GM12878 (cell line): Measurements from ENCODE around the gene MYOM3. TPM values are rescaled to one million over a fixed set of nuclear protein-coding genes. Genes with fewer than 3 reads are reported as not detected.

ENCODE experiments used
- ATAC-seq: fragments of 200-7000 bp; cut with Tn5 transposase; 3 replicates; pipeline ENCODE4 v1.9.1; 2020; ENCODE audit warnings: mild to moderate bottlenecking, moderate library complexity
- BruUV-seq: library from RNA; stranded (reverse); fragments of 400-500 nt; replicated peaks from 2 replicates; lab custom pipeline; 2021; lab: Mats Ljungman, UMichigan
- CTCF ChIA-PET: fragments of 300-600 bp; sonication (Branson Sonifier 250); formaldehyde crosslinking; extraction: SDS; loops from one replicate; lab custom pipeline; 2021; ENCODE audit warnings: inconsistent platforms; lab: Yijun Ruan, JAX
- POLR2A ChIA-PET: fragments of 350-600 bp; formaldehyde crosslinking; extraction: SDS; loops from one replicate; lab custom pipeline; 2021; ENCODE audit warnings: inconsistent platforms; lab: Charles Lee
- RAD21 ChIA-PET: fragments of 300-600 bp; sonication (Branson Sonifier 250); formaldehyde crosslinking; loops from one replicate; lab custom pipeline; 2023; ENCODE audit warnings: antibody characterized with exemption; ENCODE audit not compliant: unreplicated experiment; lab: Charles Lee
- SMC1A ChIA-PET: fragments of 300-600 bp; sonication (Branson Sonifier 250); formaldehyde crosslinking; loops from one replicate; lab custom pipeline; 2023; ENCODE audit not compliant: unreplicated experiment, uncharacterized antibody; lab: Charles Lee
- DNase-seq: peaks from one replicate; pipeline ENCODE4 v3.0.0-alpha.2; 2011; ENCODE audit warnings: low read depth, low spot score
- FAIRE-seq: peaks from 3 replicates; lab custom pipeline; 2011; peaks lifted over from hg19 to GRCh38; lab: Jason Lieb, UNC
- H2AFZ ChIP-seq: 2 replicates; pipeline ENCODE4 v1.6.0; 2011; ENCODE audit warnings: low read depth, low read length, control low read depth; ENCODE audit not compliant: control insufficient read depth
- H3K27ac ChIP-seq: 2 replicates; pipeline ENCODE4 v1.5.1; 2011; ENCODE audit warnings: control low read depth; ENCODE audit not compliant: control insufficient read depth, insufficient read depth
- H3K27me3 ChIP-seq, 2 experiments: replicated peaks in 1 of 2; 2 replicates each; pipeline versions ENCODE4 v1.6.0 to v1.6.1; 2011; ENCODE audit warnings: low read length in 1 of 2; ENCODE audit not compliant: control insufficient read depth in 2 of 2, insufficient read depth in 2 of 2
- H3K36me3 ChIP-seq, 2 experiments: 2 replicates each; pipeline ENCODE4 v1.5.1; 2011; ENCODE audit warnings: low read length in 1 of 2; ENCODE audit not compliant: control insufficient read depth in 2 of 2, insufficient read depth in 2 of 2
- H3K4me1 ChIP-seq: 2 replicates; pipeline ENCODE4 v1.6.1; 2011; ENCODE audit warnings: mild to moderate bottlenecking, low read length, moderate library complexity, mixed read lengths; ENCODE audit not compliant: control insufficient read depth, insufficient read depth
- H3K4me2 ChIP-seq: 2 replicates; pipeline ENCODE4 v1.6.0; 2011; ENCODE audit warnings: control low read depth; ENCODE audit not compliant: control insufficient read depth, insufficient read depth
- H3K4me3 ChIP-seq: fragments of 200-600 bp; sonication (generic); 2 replicates; pipeline ENCODE4 v1.5.1; 2016
- H3K79me2 ChIP-seq: 2 replicates; pipeline ENCODE4 v1.6.0; 2011; ENCODE audit warnings: low read length; ENCODE audit not compliant: control insufficient read depth, insufficient read depth
- H3K9ac ChIP-seq: 2 replicates; pipeline ENCODE4 v1.8.0; 2011; ENCODE audit warnings: low read length, control low read depth, mixed read lengths; ENCODE audit not compliant: control insufficient read depth, insufficient read depth
- H3K9me3 ChIP-seq: replicated peaks from 3 replicates; pipeline ENCODE4 v1.5.1; 2011; ENCODE audit warnings: mild to moderate bottlenecking, low read length; ENCODE audit not compliant: control insufficient read depth, insufficient read depth
- H4K20me1 ChIP-seq: 2 replicates; pipeline ENCODE4 v1.6.0; 2011; ENCODE audit not compliant: control insufficient read depth, insufficient read depth
- CBFB ChIP-seq: IDR thresholded peaks from 2 replicates; pipeline ENCODE4 v1.6.1; 2016; ENCODE audit warnings: antibody characterized with exemption, low read depth
- CREM ChIP-seq: IDR thresholded peaks from 2 replicates; pipeline ENCODE4 v1.6.1; 2014; ENCODE audit warnings: antibody characterized with exemption, low read depth
- FOXM1 ChIP-seq: IDR thresholded peaks from 2 replicates; pipeline ENCODE4 v1.6.1; 2012; ENCODE audit warnings: low read depth, mild to moderate bottlenecking, inconsistent platforms, low read length, moderate library complexity
- HSF1 ChIP-seq: fragments of 150-350 bp; IDR thresholded peaks from 2 replicates; pipeline ENCODE4 v1.6.1; 2014; ENCODE audit warnings: mild to moderate bottlenecking, low read depth, low read length
- IRF4 ChIP-seq: IDR thresholded peaks from 2 replicates; pipeline ENCODE4 v1.6.1; 2011; ENCODE audit warnings: low read depth, low read length
- KAT2A ChIP-seq: conservative IDR thresholded peaks from 2 replicates; pipeline ENCODE4 v1.6.1; 2011; ENCODE audit warnings: low read depth, low read length; ENCODE audit not compliant: control insufficient read depth
- MLLT1 ChIP-seq: fragments of 450-650 bp; IDR thresholded peaks from 2 replicates; pipeline ENCODE4 v1.6.1; 2016; ENCODE audit warnings: mild to moderate bottlenecking
- NFIC ChIP-seq: IDR thresholded peaks from 2 replicates; pipeline ENCODE4 v1.6.1; 2012; ENCODE audit warnings: low read depth, mild to moderate bottlenecking, inconsistent platforms, low read length, moderate library complexity
- NFXL1 ChIP-seq: fragments of 450-650 bp; IDR thresholded peaks from 2 replicates; pipeline ENCODE4 v1.6.1; 2017; ENCODE audit warnings: antibody characterized with exemption, mild to moderate bottlenecking, borderline replicate concordance
- RAD21 ChIP-seq: IDR thresholded peaks from 2 replicates; pipeline ENCODE4 v1.6.1; 2011; ENCODE audit warnings: mild to moderate bottlenecking, low read depth, low read length, moderate library complexity; ENCODE audit not compliant: insufficient read depth
- RFX5 ChIP-seq: IDR thresholded peaks from 2 replicates; pipeline ENCODE4 v1.6.1; 2011; ENCODE audit warnings: low read depth, low read length, improper control_type of control experiment
- SREBF1 ChIP-seq: IDR thresholded peaks from 2 replicates; pipeline ENCODE4 v1.6.1; 2012; ENCODE audit warnings: mild to moderate bottlenecking, low read length
- STAT1 ChIP-seq: fragments of 450-650 bp; conservative IDR thresholded peaks from 2 replicates; pipeline ENCODE4 v1.6.1; 2014; ENCODE audit warnings: antibody characterized with exemption, mild to moderate bottlenecking
- TCF7 ChIP-seq: IDR thresholded peaks from 2 replicates; pipeline ENCODE4 v1.6.1; 2014; ENCODE audit warnings: antibody characterized with exemption, borderline replicate concordance
- USF2 ChIP-seq: IDR thresholded peaks from 2 replicates; pipeline ENCODE4 v1.6.1; 2011; ENCODE audit warnings: low read depth, low read length, improper control_type of control experiment, borderline replicate concordance
- ZNF207 ChIP-seq: fragments of 450-650 bp; IDR thresholded peaks from 2 replicates; pipeline ENCODE4 v1.6.1; 2014; ENCODE audit warnings: antibody characterized with exemption, mild to moderate bottlenecking, borderline replicate concordance
- ZNF592 ChIP-seq: fragments of 450-650 bp; IDR thresholded peaks from 2 replicates; pipeline ENCODE4 v1.6.1; 2017; ENCODE audit warnings: mild to moderate bottlenecking, moderate library complexity
- WGBS: methylation state at CpG from one replicate; pipeline ENCODE4 v1.1.6; 2016; ENCODE audit warnings: low lambda C conversion rate; ENCODE audit not compliant: insufficient replicate concordance, insufficient coverage; ENCODE audit errors: missing lambda C conversion rate; 5-methylcytosine and 5-hydroxymethylcytosine counted together
- in situ Hi-C: fragments of 300-500 bp; cut with MboI; formaldehyde crosslinking; loops from 9 replicates; pipeline ENCODE4 v1.14.3; 2018; ENCODE audit warnings: mixed read lengths
- intact Hi-C: fragments of 100-400 bp; cut with micrococcal nuclease; formaldehyde crosslinking; loops from one replicate; pipeline ENCODE4 v1.14.2; 2022; ENCODE audit not compliant: unreplicated experiment
- polyA plus RNA-seq, 11 experiments: library from polyadenylated mRNA; depleted of rRNA in 4 of 11; unstranded in 6 of 11; stranded (reverse) in 5 of 11; fragments of >200 nt; fragmentation: Nextera tagmentation in 4 of 11; fragmentation: Illumina TruSeq in 1 of 11; extraction: Ambion mirVana in 4 of 11; extraction: Trizol in 1 of 11; gene quantifications; 1 replicate in 1 of 11; 2 replicates in 10 of 11; pipeline versions ENCODE4 v1.2.1 to v1.2.3, GENCODE V29; 2011 to 2016; ENCODE audit warnings: inconsistent platforms in 2 of 11, missing spikeins in 2 of 11, low read depth in 1 of 11
- total RNA-seq, 4 experiments: library from RNA; depleted of rRNA in 3 of 4; stranded (reverse); fragments of >200 nt in 3 of 4; fragmentation: Illumina TruSeq in 1 of 4; extraction: Trizol in 1 of 4; gene quantifications; 2 replicates each; pipeline versions ENCODE4 v1.2.1 to v1.2.3, GENCODE V29; 2013 to 2021

Gene MYOM3
- total and polyA plus RNA-seq, 10 of the 15 experiments (the other 5 are each of a cell fraction or from before 2014, with no cell fraction given) = 0.06 TPM; not detected in 9

GRCh38 chr1:24126018-24126671 is 14.2 kb upstream of the MYOM3 start:
- Histone ChIP-seq H2AFZ (no peak overlapping the region), H3K27ac (no peak overlapping the region), H3K4me1 (no peaks in the 10 kb centered on the region; the same call in 1 of the 2 replicates), H3K27me3 (no peaks in the 10 kb centered on the region; a peak in 2 of 4 replicates), H3K9me3 (peaks cover 5% of the 10 kb centered on the region; the same call in 2 of the 3 replicates), H3K36me3 (no peaks in the 10 kb centered on the region), H3K4me2 (no peak overlapping the region), H4K20me1 (no peaks in the 10 kb centered on the region), H3K79me2 (no peaks in the 10 kb centered on the region), H3K9ac (no peak overlapping the region), H3K4me3 (no peak overlapping the region)
- SMC1A ChIA-PET = no interaction called here
- no TSS peak for BruUV-seq
- ATAC-seq (no peak), DNase-seq (no peak), FAIRE-seq (no peak)
- POLR2A ChIA-PET = no interaction called here
- 15% methylated on average over 6 of the region's 6 CpGs for WGBS
- in situ Hi-C loops (loop anchor here (5.0 kb wide), 1 partner anchor 51 kb away; no protein-coding TSS in a partner anchor), intact Hi-C loops (no loop called here)
- RAD21 ChIA-PET = no interaction called here
- CTCF ChIA-PET = interaction anchor here (0.5 to 1.4 kb wide), 2 partner anchors 73 to 406 kb away, joined by 4 read pairs; no protein-coding TSS in a partner anchor
- no peak for TF ChIP-seq NFXL1
- no peak for TF ChIP-seq KAT2A
- TF ChIP-seq CBFB = no peak
- no peak for TF ChIP-seq CREM
- TF ChIP-seq SREBF1 = no peak
- TF ChIP-seq NFIC = no peak
- no peak for TF ChIP-seq STAT1
- no peak for TF ChIP-seq USF2
- TF ChIP-seq RAD21 = no peak
- TF ChIP-seq MLLT1 = no peak
- no peak for TF ChIP-seq ZNF592
- TF ChIP-seq IRF4 = no peak
- no peak for TF ChIP-seq TCF7
- no peak for TF ChIP-seq RFX5
- no peak for TF ChIP-seq HSF1
- no peak for TF ChIP-seq FOXM1
- TF ChIP-seq ZNF207 = no peak
